Endodermal cell (in vitro differentiated cells): ENCODE results near the gene ALCAM. TPM values are rescaled to one million over a fixed set of nuclear protein-coding genes. Genes with fewer than 3 reads are reported as not detected.

ENCODE experiments used
- DNase-seq: peaks from one replicate; pipeline ENCODE4 v3.0.0-alpha.2; 2017
- H3K27ac ChIP-seq: 2 replicates; pipeline ENCODE4 v1.5.1; 2013; ENCODE audit warnings: mild to moderate bottlenecking, low read depth, low read length, moderate library complexity
- H3K27me3 ChIP-seq: 2 replicates; pipeline ENCODE4 v1.6.1; 2013; ENCODE audit warnings: mild to moderate bottlenecking, low read length, moderate library complexity; ENCODE audit not compliant: insufficient read depth, control insufficient read depth, poor library complexity, severe bottlenecking
- H3K36me3 ChIP-seq: 2 replicates; pipeline ENCODE4 v1.7.0; 2013; ENCODE audit warnings: mild to moderate bottlenecking, low read length, moderate library complexity; ENCODE audit not compliant: control insufficient read depth, insufficient read depth
- H3K4me1 ChIP-seq: one replicate; pipeline ENCODE4 v1.7.0; 2013; ENCODE audit warnings: low read length; ENCODE audit not compliant: control insufficient read depth, insufficient read depth
- H3K4me3 ChIP-seq: 2 replicates; pipeline ENCODE4 v1.5.1; 2013; ENCODE audit warnings: mild to moderate bottlenecking, low read length, moderate library complexity
- H3K9ac ChIP-seq: 2 replicates; pipeline ENCODE4 v1.6.1; 2013; ENCODE audit warnings: mild to moderate bottlenecking, low read length, moderate library complexity; ENCODE audit not compliant: poor library complexity, severe bottlenecking; ENCODE audit errors: extremely low read depth
- H3K9me3 ChIP-seq: 2 replicates; pipeline ENCODE4 v1.6.1; 2013; ENCODE audit warnings: mild to moderate bottlenecking, low read length, moderate library complexity; ENCODE audit not compliant: control insufficient read depth
- H3K27ac Mint-ChIP-seq: 2 replicates; pipeline ENCODE4 v1.8.0; 2020; ENCODE audit warnings: mixed read lengths
- H3K27me3 Mint-ChIP-seq: 2 replicates; pipeline ENCODE4 v1.8.0; 2021; ENCODE audit warnings: mild to moderate bottlenecking, mixed read lengths; ENCODE audit not compliant: insufficient read depth
- H3K36me3 Mint-ChIP-seq: 2 replicates; pipeline ENCODE4 v1.8.0; 2020; ENCODE audit warnings: low read depth, mixed read lengths
- H3K4me1 Mint-ChIP-seq: 2 replicates; pipeline ENCODE4 v1.8.0; 2020; ENCODE audit warnings: mixed read lengths
- H3K4me3 Mint-ChIP-seq: 2 replicates; pipeline ENCODE4 v1.8.0; 2020; ENCODE audit warnings: mild to moderate bottlenecking, moderate library complexity, mixed read lengths
- H3K9me3 Mint-ChIP-seq: 2 replicates; pipeline ENCODE4 v1.8.0; 2020; ENCODE audit warnings: mild to moderate bottlenecking, mixed read lengths
- WGBS, 2 experiments: methylation state at CpG; one replicate each; pipeline versions ENCODE4 v1.1.5 to v1.1.7; 2013; ENCODE audit warnings: missing lambda C conversion rate in 2 of 2, mixed read lengths in 1 of 2; ENCODE audit not compliant: insufficient coverage in 1 of 2, insufficient read length in 1 of 2; 5-methylcytosine and 5-hydroxymethylcytosine counted together
- total RNA-seq, 2 donors: library from RNA; stranded (reverse); fragmentation: NEBNext Ultra II Directional in 1 of 2; extraction: Animal tissue kit (Norgen Biotek cat#: 25700) in 1 of 2; gene quantifications; 2 replicates in 1 of 2; 3 replicates in 1 of 2; pipeline ENCODE4 v1.2.1, GENCODE V29; 2021
- TF ChIP-seq, protein P1 (sequence below): fragments of 200-600 bp; sonication (generic); conservative IDR thresholded peaks from 2 replicates; pipeline ENCODE4 v1.5.0; 2021; ENCODE audit warnings: antibody characterized with exemption, mild to moderate bottlenecking

Gene ALCAM
- total RNA-seq, 2 donors from 2014 or later: 19.3 to 36.5 TPM

GRCh38 chr3:105615814-105616213 lies 249.1 kb downstream of the ALCAM start:
- no peak for DNase-seq

DNA sequence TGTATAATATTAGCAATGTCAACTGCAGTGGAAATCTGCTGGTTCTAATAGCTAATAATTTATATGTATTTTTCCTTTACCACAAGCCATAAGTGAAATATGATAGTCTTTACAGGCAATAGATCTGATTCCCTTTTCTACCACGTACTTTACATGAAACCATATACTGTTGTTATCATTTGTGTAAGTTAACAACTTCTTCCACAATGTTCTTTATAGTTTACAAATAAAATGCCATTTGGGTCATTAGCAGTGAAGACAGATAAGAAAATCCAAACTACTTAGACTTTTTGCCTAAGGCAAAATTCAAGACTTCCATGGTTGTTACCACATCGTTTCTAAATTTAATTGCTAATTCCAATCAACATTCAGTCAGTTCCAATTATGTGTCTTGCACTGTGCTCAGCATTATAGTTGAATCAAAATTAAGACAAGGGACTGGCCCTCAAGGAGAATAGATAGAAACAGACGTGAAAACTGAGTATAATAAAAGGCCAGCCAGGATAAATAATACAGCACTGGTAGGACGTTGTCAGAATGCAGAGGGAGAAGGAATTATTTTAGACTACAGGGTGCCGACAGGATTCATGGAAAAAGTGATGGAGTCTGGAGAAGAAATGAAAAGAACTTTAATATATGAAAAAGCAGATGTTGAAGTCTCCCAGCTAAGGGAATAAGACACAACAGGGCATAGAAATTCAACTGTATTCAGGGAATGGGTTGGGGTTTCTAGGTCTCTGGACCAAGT lies 249.8 kb downstream of the ALCAM start:
- no peak overlapping the region for H3K4me3 Mint-ChIP-seq

More at GRCh38 chr3:105615814-105616213, 249.1 kb downstream of the ALCAM start:
- peaks cover 24% of the 10 kb centered on the region for H3K4me1 Mint-ChIP-seq
- peaks cover 4% of the 10 kb centered on the region for H3K9me3 ChIP-seq
- no peak overlapping the region for H3K4me3 Mint-ChIP-seq
- H3K36me3 ChIP-seq: no peaks in the 10 kb centered on the region
- no peaks in the 10 kb centered on the region for H3K36me3 Mint-ChIP-seq
- H3K27ac ChIP-seq: no peak overlapping the region
- H3K4me3 ChIP-seq: no peak overlapping the region
- TF ChIP-seq, protein P1, sequence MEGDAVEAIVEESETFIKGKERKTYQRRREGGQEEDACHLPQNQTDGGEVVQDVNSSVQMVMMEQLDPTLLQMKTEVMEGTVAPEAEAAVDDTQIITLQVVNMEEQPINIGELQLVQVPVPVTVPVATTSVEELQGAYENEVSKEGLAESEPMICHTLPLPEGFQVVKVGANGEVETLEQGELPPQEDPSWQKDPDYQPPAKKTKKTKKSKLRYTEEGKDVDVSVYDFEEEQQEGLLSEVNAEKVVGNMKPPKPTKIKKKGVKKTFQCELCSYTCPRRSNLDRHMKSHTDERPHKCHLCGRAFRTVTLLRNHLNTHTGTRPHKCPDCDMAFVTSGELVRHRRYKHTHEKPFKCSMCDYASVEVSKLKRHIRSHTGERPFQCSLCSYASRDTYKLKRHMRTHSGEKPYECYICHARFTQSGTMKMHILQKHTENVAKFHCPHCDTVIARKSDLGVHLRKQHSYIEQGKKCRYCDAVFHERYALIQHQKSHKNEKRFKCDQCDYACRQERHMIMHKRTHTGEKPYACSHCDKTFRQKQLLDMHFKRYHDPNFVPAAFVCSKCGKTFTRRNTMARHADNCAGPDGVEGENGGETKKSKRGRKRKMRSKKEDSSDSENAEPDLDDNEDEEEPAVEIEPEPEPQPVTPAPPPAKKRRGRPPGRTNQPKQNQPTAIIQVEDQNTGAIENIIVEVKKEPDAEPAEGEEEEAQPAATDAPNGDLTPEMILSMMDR: no peak
- WGBS, 2 experiments: 83 to 100% methylated on average over 3 of the region's 3 CpGs
- no peak overlapping the region for H3K27ac Mint-ChIP-seq
- H3K9ac ChIP-seq: no peak overlapping the region
- H3K27me3 Mint-ChIP-seq: no peaks in the 10 kb centered on the region
- H3K4me1 ChIP-seq: peaks cover 3% of the 10 kb centered on the region
- H3K9me3 Mint-ChIP-seq: peaks cover 4% of the 10 kb centered on the region
- no peaks in the 10 kb centered on the region for H3K27me3 ChIP-seq

DNA sequence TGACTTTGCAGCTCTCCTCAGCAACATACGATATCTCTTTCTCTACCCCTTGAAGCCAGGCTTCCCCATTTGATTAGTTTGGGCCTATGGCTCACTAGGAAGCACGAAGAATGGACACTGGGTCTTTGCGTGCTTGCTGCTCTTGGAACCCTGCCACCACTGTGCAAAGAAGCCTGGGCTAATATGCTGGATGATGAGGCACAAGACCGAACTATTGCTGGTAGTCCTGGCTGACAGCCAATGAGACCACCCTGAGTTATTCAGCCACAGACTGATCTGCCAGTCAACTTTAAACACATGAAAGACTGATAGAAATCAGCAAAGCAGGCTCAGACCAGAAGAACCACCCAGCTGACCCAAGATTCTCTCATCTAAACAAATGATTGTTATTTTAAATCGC lies 251.8 kb downstream of the ALCAM start:
- no peaks in the 10 kb centered on the region for H3K9me3 Mint-ChIP-seq

More for the DNA sequence above, 249.8 kb downstream of the ALCAM start:
- Histone ChIP-seq H3K9me3 (no peaks in the 10 kb centered on the region), H3K27me3 (no peaks in the 10 kb centered on the region), H3K4me1 (peaks cover 3% of the 10 kb centered on the region), H3K27ac (no peak overlapping the region), H3K4me3 (no peak overlapping the region), H3K9ac (no peak overlapping the region), H3K36me3 (no peaks in the 10 kb centered on the region)
- no peak for DNase-seq
- Mint-ChIP-seq H3K27ac (no peak overlapping the region), H3K4me1 (peaks cover 21% of the 10 kb centered on the region), H3K36me3 (no peaks in the 10 kb centered on the region), H3K27me3 (no peaks in the 10 kb centered on the region), H3K9me3 (peaks cover under 1% of the 10 kb centered on the region)
- 92 to 95% methylated on average over 4 to 5 of the region's 5 CpGs for WGBS, 2 experiments
- TF ChIP-seq, protein P1: no peak

More for the DNA sequence above, 251.8 kb downstream of the ALCAM start:
- no peaks in the 10 kb centered on the region for H3K9me3 ChIP-seq
- Mint-ChIP-seq H3K27ac (no peak overlapping the region), H3K27me3 (no peaks in the 10 kb centered on the region), H3K36me3 (no peaks in the 10 kb centered on the region), H3K4me1 (peaks cover 4% of the 10 kb centered on the region), H3K4me3 (no peak overlapping the region)
- 94 to 100% methylated on average over 1 to 5 of the region's 5 CpGs for WGBS, 2 experiments
- DNase-seq: no peak
- TF ChIP-seq, protein P1: no peak
- no peaks in the 10 kb centered on the region for H3K36me3 ChIP-seq
- no peak overlapping the region for H3K4me3 ChIP-seq
- H3K27ac ChIP-seq: no peak overlapping the region
- H3K9ac ChIP-seq: no peak overlapping the region
- H3K4me1 ChIP-seq: no peaks in the 10 kb centered on the region
- H3K27me3 ChIP-seq: no peaks in the 10 kb centered on the region
